ENCODE measurements around the gene MYH10. TPM values are rescaled to one million over a fixed set of nuclear protein-coding genes. Genes with fewer than 3 reads are reported as not detected.

The MYH10 gene
- total and polyA plus RNA-seq, 9 of the 15 experiments (the other 6 are each of a cell fraction or from before 2014, with no cell fraction given), result 16.3 to 95.3 (median 39.7) TPM

DNA sequence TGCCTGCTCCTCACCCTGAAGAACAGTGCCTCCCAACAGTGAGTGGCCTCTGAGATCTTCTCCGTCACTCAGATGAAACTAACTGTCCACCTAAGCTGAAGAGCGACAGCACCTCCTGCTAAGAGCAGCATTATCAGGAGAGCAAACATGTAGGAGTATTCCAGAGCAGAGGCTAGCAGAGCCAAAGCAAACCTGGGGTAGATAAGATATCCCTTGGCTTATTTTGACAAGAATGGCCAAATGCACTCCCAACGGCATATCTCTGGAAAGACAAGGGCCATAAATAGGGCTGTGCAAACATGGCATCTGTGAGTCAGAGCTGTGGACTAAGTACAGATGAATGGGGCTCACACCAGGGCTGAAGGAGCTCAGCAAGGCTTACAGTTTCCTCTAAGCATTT lies 98.5 kb downstream of the MYH10 start (continued):
- TF ChIP-seq ZNF609 (CRISPR knock-in tag; IDR thresholded peaks at IDR 0.05; ENCODE audit: borderline replicate concordance), result no peak
- TF ChIP-seq, protein P1, sequence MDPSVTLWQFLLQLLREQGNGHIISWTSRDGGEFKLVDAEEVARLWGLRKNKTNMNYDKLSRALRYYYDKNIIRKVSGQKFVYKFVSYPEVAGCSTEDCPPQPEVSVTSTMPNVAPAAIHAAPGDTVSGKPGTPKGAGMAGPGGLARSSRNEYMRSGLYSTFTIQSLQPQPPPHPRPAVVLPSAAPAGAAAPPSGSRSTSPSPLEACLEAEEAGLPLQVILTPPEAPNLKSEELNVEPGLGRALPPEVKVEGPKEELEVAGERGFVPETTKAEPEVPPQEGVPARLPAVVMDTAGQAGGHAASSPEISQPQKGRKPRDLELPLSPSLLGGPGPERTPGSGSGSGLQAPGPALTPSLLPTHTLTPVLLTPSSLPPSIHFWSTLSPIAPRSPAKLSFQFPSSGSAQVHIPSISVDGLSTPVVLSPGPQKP (CRISPR knock-in tag; IDR thresholded peaks at IDR 0.05), result no peak
- peak; percentile 84 for TF ChIP-seq MYNN (IDR thresholded peaks at IDR 0.05)
- no peak for TF ChIP-seq MYNN (CRISPR knock-in tag; IDR thresholded peaks at IDR 0.05)
- TF ChIP-seq ZNF134 (CRISPR knock-in tag; conservative IDR thresholded peaks at IDR 0.05), result no peak
- no peak for TF ChIP-seq CEBPG (CRISPR knock-in tag; IDR thresholded peaks at IDR 0.05)
- TF ChIP-seq CEBPG (tag; conservative IDR thresholded peaks at IDR 0.05 in 1 of 2, IDR thresholded peaks at IDR 0.05 in 1 of 2), result no peak
- TF ChIP-seq MXD1 (CRISPR knock-in tag; IDR thresholded peaks at IDR 0.05; ENCODE audit: borderline replicate concordance, poor library complexity, severe bottlenecking), result no peak
- no peak for TF ChIP-seq ELK3 (CRISPR knock-in tag; IDR thresholded peaks at IDR 0.05)
- no peak for TF ChIP-seq ZFP1 (CRISPR knock-in tag; IDR thresholded peaks at IDR 0.05)
- no peak for TF ChIP-seq SMC3 (conservative IDR thresholded peaks at IDR 0.05; ENCODE audit: insufficient read depth, low read depth, low read length)
- TF ChIP-seq TRIM28 (IDR thresholded peaks at IDR 0.05), result 0 out of 2 replicates have a peak, but pooled peaks have one; percentile 38
- no peak for TF ChIP-seq ZNF76 (CRISPR knock-in tag; IDR thresholded peaks at IDR 0.05; ENCODE audit: borderline replicate concordance)
- TF ChIP-seq, protein P2, sequence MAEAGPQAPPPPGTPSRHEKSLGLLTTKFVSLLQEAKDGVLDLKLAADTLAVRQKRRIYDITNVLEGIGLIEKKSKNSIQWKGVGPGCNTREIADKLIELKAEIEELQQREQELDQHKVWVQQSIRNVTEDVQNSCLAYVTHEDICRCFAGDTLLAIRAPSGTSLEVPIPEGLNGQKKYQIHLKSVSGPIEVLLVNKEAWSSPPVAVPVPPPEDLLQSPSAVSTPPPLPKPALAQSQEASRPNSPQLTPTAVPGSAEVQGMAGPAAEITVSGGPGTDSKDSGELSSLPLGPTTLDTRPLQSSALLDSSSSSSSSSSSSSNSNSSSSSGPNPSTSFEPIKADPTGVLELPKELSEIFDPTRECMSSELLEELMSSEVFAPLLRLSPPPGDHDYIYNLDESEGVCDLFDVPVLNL (CRISPR knock-in tag; IDR thresholded peaks at IDR 0.05; ENCODE audit: low read depth), result no peak
- TF ChIP-seq, protein P3, sequence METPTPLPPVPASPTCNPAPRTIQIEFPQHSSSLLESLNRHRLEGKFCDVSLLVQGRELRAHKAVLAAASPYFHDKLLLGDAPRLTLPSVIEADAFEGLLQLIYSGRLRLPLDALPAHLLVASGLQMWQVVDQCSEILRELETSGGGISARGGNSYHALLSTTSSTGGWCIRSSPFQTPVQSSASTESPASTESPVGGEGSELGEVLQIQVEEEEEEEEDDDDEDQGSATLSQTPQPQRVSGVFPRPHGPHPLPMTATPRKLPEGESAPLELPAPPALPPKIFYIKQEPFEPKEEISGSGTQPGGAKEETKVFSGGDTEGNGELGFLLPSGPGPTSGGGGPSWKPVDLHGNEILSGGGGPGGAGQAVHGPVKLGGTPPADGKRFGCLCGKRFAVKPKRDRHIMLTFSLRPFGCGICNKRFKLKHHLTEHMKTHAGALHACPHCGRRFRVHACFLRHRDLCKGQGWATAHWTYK (CRISPR knock-in tag; IDR thresholded peaks at IDR 0.05), result no peak
- TF ChIP-seq POU5F1 (IDR thresholded peaks at IDR 0.05; ENCODE audit: borderline replicate concordance, low read depth, low read length, partially characterized antibody), result no peak
- peak; percentile 36 to 80; a peak in 2 of 4 replicates for TF ChIP-seq TEAD1 (CRISPR knock-in tag; IDR thresholded peaks at IDR 0.05)
- TF ChIP-seq EGR1 (conservative IDR thresholded peaks at IDR 0.05), result peak; percentile 40
- TF ChIP-seq PHF8 (IDR thresholded peaks at IDR 0.05; ENCODE audit: borderline replicate concordance, low read length), result no peak

All from K562 (cell line).